COLO668 (cell line): ENCODE data around the gene KISS1.

Source experiments
- DNase-seq: peaks from one replicate; lab custom pipeline; 2025; ENCODE audit not compliant: unreplicated experiment; lab: John Stamatoyannopoulos, UW

The KISS1 gene

DNA sequence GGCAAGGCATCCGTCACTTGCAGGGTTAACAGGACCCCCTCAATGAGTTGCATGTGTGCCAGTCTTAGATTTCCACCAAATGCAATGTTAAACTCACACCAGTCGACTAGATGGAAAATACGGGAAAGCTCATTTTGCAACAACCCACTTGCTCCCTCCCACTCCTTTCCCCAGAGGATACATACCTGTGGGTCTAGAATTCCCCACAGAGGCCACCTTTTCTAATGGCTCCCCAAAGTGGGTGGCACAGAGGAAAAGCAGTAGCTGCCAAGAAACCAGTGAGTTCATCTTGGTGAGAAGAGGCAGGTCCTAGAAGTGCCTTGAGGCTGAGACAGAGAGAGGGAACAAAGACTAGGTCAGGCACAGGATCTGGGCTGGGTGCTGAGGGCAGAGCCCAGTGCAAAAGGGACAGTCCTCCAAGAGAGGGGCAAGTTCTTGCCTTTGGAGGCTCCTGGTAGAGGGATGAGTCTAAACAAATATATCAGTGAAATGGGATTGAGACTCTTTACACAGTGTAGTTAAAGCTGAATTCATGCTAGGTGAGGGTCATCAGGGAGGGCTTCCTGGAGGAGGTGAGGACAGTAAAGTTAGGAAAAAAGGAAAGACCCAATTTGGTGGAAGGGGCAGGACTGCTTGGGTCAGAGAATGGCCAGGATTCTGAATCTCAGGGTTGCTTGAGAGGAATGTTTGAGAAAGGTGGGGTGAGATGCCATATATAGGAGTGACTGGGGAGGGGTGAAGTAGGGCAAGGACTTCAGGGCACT lies 3.5 kb downstream of the KISS1 start:
- DNase-seq: no peak

- DNase-seq: no peak
Observed at GRCh38 chr1:204192046-204192445, 4.2 kb downstream of the KISS1 start.

DNA sequence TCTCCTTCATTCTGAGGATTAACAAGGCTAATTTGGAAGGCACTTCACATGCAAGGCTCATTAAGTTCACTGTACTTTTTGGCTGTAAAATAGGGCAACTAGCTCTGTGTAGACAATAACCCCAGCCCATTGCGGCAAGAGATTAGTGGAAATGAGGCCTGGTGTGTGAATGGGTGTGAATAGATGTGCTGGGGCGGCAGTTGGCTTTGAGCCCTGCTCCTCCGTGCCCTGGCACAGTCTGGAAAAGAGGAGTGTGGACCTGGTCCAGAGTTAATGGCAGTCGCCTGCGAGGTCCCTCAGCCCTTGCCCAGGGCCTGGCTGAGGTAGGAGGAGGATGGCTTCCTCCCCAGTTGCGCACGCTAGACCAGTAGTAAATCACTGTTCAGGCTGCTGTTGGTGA lies 4.8 kb downstream of the KISS1 start:
- no peak for DNase-seq

- DNase-seq: peak; percentile 55
Observed at GRCh38 chr1:204190212-204191211, 5.8 kb downstream of the KISS1 start.

- no peak for DNase-seq
Observed at GRCh38 chr1:204188959-204189639, 7.2 kb downstream of the KISS1 start.

GRCh38 chr1:204186597-204186996 lies 9.7 kb downstream of the KISS1 start:
- no peak for DNase-seq

- DNase-seq: no peak
Observed at GRCh38 chr1:204181116-204181515, 15.2 kb downstream of the KISS1 start.

DNA sequence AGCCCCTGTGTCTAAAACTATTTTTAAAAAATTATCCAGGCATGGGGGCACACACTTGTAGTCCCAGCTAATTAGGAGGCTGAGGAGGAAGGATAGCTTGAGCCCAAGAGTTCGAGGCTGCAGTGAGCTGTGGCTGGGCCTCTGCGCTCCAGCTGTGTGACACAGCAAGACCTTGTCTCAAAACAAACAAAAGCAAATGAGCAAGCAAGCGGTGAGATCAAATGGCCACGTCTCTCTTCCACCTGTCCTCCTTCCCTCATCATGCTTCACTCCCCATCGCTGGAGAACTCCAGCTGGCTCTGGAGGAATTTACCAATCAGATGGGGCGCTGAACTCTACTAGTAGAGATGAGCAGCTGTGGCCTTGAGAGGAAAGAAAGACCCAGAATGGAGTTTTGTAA lies 16.2 kb downstream of the KISS1 start:
- peak; percentile 52 for DNase-seq

DNA sequence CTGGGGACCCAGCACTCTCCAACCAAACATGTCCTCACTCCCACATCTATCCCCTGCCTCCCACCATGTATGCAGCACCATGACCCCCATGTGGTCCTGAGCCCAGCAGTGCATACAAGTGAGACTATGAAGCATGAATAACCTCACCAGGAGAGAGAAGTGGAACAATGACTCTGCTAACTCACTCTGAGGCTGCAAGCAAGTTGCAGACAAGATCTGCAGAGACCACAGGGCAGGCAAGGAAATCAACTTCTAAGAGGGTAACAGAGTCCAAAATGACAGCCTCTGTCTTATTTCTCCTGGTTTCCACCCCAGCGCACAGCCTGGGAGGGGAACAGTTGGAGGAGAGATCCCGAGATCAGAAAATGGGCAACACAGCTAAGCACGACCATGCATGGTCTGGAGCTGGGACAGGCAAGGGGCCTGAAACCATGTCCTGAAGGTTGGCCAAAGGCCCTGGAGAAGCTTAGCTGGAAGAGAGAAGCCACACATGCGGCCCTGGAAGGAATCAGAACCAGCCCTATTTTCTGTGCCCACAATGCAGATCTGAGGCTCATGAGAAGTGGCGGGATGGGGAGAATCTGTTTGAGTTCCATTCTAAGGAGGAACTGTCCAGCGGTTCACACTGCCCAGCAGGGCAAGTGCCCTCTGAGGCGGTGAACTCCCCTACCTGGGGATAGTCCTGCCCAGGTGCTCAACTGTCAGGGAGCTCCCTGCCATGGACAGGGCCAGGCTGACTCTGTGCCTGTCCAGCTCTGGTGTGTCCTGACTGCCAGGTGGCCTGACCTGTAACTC lies 17.6 kb downstream of the KISS1 start:
- no peak for DNase-seq

GRCh38 chr1:204177133-204177532 lies 19.2 kb downstream of the KISS1 start:
- no peak for DNase-seq

DNA sequence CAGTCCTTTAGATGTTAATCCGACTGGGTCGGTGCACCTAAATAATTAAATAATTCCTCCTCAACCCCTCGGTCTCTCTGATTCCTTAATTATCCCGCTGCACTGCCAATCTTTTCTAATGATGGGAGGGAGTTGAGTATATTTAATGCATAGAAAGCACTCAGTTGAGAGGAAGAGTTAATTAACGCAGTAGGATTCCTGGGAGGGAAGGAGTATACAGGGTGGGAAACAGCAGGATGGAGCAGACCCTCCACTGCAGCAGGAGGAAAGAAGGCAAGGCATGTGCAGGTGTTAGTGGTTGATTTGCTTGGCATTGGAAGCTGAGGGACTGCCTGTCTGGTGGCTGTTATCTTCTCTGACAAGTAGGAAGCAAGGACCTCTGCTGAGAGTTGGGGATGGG lies 20.2 kb downstream of the KISS1 start:
- no peak for DNase-seq

DNA sequence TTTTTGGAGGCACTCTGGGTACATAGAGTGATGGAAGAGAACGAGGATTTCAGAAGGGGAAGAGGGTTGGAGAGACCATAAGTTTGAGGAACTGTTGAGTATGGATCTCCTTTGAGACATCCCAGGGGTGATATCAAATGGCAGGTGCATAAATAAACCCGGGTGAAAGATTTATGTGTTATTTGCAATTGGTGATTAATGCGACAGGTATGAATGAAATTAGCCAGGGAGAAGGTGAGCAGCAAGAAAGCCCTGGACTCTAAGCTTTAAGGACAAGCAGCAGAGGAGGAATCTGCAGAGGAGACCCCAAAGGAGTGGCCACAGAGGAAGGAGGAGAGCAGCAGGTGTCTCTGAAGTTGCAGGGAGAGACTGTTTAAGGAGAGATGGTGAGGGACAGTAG lies 21.3 kb downstream of the KISS1 start:
- no peak for DNase-seq

DNA sequence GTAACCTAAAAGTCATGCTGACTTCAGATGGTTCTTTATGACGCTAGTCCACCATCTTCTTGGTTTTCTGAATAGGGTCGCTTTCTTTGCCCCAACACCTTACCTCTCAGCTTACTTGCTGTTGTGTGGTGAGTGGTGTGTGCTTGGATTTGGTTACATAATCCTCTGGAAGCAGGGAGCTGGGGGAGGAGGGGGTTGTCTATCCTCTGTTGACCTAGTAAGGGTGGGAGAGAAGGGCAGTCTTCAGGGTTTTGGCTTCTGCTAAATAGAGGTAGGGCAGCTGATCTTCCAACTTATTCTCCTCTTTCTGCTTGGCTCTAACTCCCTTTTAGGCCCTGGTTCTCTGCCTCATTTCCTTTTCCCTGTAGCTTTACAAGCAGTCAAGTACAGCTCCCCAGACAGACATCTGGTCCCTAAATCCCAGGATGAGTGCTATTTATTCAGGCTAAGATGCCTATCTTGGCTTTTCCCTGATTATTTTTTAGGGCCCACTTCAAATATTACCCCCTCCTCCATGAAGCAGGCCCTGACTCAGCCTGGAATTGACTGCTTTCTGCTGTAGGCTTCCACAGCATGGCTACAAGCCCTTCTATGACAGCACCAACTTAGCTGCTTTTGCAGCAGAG lies 23.8 kb downstream of the KISS1 start:
- DNase-seq: no peak

GRCh38 chr1:204171751-204172178 lies 24.5 kb downstream of the KISS1 start:
- no peak for DNase-seq

GRCh38 chr1:204170494-204171155 lies 25.7 kb downstream of the KISS1 start:
- no peak for DNase-seq

DNA sequence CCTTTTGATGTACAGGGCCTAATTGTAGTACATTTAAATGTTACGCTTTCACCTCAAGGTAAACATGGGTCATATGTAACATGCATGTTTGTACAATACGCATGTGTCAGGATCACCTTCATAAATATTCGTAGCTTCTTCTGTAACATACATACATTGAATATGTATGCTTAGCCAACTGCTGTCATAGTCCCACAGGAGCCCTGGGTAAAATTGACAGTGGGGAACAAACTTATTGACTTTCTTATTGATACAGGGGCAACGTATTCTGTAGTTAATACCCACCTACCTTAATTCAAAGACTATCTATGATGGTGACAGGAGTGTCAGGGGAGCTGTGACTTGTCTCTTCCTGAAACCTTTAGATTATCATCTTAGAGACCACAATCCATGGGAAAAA lies 26.4 kb downstream of the KISS1 start:
- DNase-seq: no peak

GRCh38 chr1:204167730-204168129 lies 28.6 kb downstream of the KISS1 start:
- no peak for DNase-seq

- DNase-seq: no peak
Observed at GRCh38 chr1:204166219-204166618, 30.1 kb downstream of the KISS1 start, which contains the start of gene REN. Gene REN, minus strand, starts transcription at chr1:204166337. Its CDS starts 44 bp downstream, at chr1:204166293.

- DNase-seq: peak; percentile 84
Observed at GRCh38 chr1:204162494-204163074, 33.7 kb downstream of the KISS1 start.
